Activated B cell treated with CpG ODN at 0.5 μM for 24 hours (primary cell): Measurements from ENCODE around the gene RASSF7. TPM values are rescaled to one million over a fixed set of nuclear protein-coding genes. Genes with fewer than 3 reads are reported as not detected.

Source experiments
- ATAC-seq: fragments of 200-7000 bp; cut with Tn5 transposase; one replicate; pipeline ENCODE4 v1.10.0; 2021; ENCODE audit warnings: low read depth, mild to moderate bottlenecking, moderate library complexity
- CTCF ChIA-PET: fragments of 350-600 bp; sonication (Branson Sonifier 250); formaldehyde crosslinking; loops from one replicate; lab custom pipeline; 2021; ENCODE audit warnings: antibody characterized with exemption; lab: Charles Lee
- POLR2A ChIA-PET: fragments of 350-600 bp; sonication (Branson Sonifier 250); formaldehyde crosslinking; loops from one replicate; lab custom pipeline; 2021; ENCODE audit warnings: antibody characterized with exemption; lab: Charles Lee
- DNase-seq: peaks from one replicate; pipeline ENCODE4 v3.0.0; 2022
- H3K27ac Mint-ChIP-seq: one replicate; pipeline ENCODE4 v1.8.0; 2020; ENCODE audit warnings: mixed read lengths
- H3K27me3 Mint-ChIP-seq: one replicate; pipeline ENCODE4 v1.8.0; 2021; ENCODE audit warnings: mixed read lengths
- H3K36me3 Mint-ChIP-seq: one replicate; pipeline ENCODE4 v1.8.0; 2021; ENCODE audit warnings: low read depth, mixed read lengths
- H3K4me1 Mint-ChIP-seq: one replicate; pipeline ENCODE4 v1.8.0; 2021; ENCODE audit warnings: mixed read lengths
- H3K4me3 Mint-ChIP-seq: one replicate; pipeline ENCODE4 v1.8.0; 2020; ENCODE audit warnings: mild to moderate bottlenecking, mixed read lengths
- H3K9me3 Mint-ChIP-seq: one replicate; pipeline ENCODE4 v1.8.0; 2020; ENCODE audit warnings: mixed read lengths
- intact Hi-C: fragments of 100-400 bp; cut with micrococcal nuclease; formaldehyde crosslinking; loops from one replicate; pipeline ENCODE4 v1.15.1; 2024
- total RNA-seq: library from RNA; stranded (reverse); gene quantifications from 2 replicates; pipeline ENCODE4 v1.2.3, GENCODE V29; 2022
- TF ChIP-seq, protein P1 (sequence below): fragments of 200-600 bp; IDR thresholded peaks from one replicate; pipeline ENCODE4 v1.8.0; 2022; ENCODE audit warnings: antibody characterized with exemption, mild to moderate bottlenecking

The RASSF7 gene
- total RNA-seq, 1 donor from 2014 or later, result 14.9 TPM

DNA sequence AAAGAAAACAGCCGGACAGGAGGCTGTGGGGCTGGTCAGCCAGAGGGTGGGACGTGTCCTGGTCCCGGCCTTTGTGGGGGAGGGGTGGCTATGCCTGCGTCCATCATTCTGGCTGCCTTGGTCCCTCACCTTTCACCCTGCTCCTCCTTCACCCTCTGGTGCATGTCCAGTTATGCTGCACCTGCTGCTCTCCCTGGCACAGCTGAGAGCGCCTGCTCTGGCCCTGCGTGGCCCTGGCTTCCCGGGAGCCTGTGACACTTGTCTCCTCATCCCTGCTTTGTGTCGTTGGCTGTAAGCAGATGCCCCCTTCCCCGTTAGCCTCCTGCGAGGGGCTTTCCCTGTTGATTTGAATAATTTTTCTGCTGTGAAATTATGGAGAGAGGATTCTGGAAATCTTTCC lies 32.1 kb downstream of the RASSF7 start:
- DNase-seq (no peak), ATAC-seq (no peak)
- no peak overlapping the region for H3K4me3 Mint-ChIP-seq
- H3K9me3 Mint-ChIP-seq, result no peaks in the 10 kb centered on the region
- intact Hi-C loops, result no loop called here
- no peak overlapping the region for H3K27ac Mint-ChIP-seq
- no peaks in the 10 kb centered on the region for H3K4me1 Mint-ChIP-seq
- TF ChIP-seq, protein P1, sequence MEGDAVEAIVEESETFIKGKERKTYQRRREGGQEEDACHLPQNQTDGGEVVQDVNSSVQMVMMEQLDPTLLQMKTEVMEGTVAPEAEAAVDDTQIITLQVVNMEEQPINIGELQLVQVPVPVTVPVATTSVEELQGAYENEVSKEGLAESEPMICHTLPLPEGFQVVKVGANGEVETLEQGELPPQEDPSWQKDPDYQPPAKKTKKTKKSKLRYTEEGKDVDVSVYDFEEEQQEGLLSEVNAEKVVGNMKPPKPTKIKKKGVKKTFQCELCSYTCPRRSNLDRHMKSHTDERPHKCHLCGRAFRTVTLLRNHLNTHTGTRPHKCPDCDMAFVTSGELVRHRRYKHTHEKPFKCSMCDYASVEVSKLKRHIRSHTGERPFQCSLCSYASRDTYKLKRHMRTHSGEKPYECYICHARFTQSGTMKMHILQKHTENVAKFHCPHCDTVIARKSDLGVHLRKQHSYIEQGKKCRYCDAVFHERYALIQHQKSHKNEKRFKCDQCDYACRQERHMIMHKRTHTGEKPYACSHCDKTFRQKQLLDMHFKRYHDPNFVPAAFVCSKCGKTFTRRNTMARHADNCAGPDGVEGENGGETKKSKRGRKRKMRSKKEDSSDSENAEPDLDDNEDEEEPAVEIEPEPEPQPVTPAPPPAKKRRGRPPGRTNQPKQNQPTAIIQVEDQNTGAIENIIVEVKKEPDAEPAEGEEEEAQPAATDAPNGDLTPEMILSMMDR, result no peak
- no peaks in the 10 kb centered on the region for H3K27me3 Mint-ChIP-seq
- peaks cover 89% of the 10 kb centered on the region for H3K36me3 Mint-ChIP-seq
- POLR2A ChIA-PET, result no interaction called here
- CTCF ChIA-PET, result no interaction called here

DNA sequence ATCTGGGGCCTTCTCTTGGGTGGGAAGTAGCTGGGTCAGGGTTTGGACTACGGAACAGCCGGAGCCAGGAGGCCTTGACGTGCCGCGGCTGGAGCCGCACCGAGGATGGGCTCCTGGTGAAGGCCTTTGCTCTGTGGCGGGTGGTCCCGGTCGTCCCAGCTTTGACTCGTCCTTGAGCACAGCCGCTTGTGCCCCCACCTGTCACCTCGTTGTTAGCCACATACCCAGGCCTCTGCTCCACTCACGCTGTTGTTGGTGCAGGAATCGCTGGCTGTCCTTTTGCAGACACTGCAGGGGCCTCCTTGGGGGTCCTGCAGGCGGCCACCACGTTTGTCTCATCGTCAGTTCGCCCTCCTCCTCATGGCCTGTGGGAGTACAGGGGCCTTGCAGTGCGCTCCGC lies 32.6 kb downstream of the RASSF7 start:
- H3K4me1 Mint-ChIP-seq, result no peaks in the 10 kb centered on the region
- ATAC-seq (no peak), DNase-seq (no peak)
- no peak overlapping the region for H3K27ac Mint-ChIP-seq
- H3K36me3 Mint-ChIP-seq, result peaks cover 89% of the 10 kb centered on the region
- H3K4me3 Mint-ChIP-seq, result no peak overlapping the region
- CTCF ChIA-PET, result no interaction called here
- intact Hi-C loops, result no loop called here
- no peaks in the 10 kb centered on the region for H3K9me3 Mint-ChIP-seq
- POLR2A ChIA-PET, result no interaction called here
- no peaks in the 10 kb centered on the region for H3K27me3 Mint-ChIP-seq
- TF ChIP-seq, protein P1, result no peak

DNA sequence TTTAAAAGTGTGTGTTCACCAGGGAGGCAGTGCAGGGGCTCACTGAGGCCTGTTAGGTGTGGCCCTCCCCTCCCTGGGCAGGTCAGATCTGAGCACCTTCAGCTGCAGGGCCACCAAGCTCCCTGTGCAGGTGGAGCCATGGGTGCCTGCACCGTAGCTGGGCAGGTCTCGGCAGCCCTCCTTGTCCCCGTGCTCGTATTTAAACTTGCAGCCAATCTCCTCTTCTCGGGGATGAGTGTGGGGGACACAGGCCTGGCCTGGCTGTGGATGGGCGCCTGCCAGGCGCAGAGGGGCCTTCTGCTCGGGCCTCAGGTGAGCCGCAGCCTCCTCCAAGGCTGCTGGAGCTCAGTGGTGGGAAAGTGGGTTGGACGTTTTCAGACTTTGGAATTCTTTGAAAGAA lies 34.6 kb downstream of the RASSF7 start:
- ChIA-PET CTCF (no interaction called here), POLR2A (no interaction called here)
- intact Hi-C loops, result no loop called here
- no peak for ATAC-seq
- no peaks in the 10 kb centered on the region for H3K4me1 Mint-ChIP-seq
- H3K36me3 Mint-ChIP-seq, result peaks cover 88% of the 10 kb centered on the region
- H3K9me3 Mint-ChIP-seq, result no peaks in the 10 kb centered on the region
- TF ChIP-seq, protein P1, result no peak
- H3K27me3 Mint-ChIP-seq, result no peaks in the 10 kb centered on the region
- no peak overlapping the region for H3K27ac Mint-ChIP-seq
- no peak for DNase-seq
- no peak overlapping the region for H3K4me3 Mint-ChIP-seq

DNA sequence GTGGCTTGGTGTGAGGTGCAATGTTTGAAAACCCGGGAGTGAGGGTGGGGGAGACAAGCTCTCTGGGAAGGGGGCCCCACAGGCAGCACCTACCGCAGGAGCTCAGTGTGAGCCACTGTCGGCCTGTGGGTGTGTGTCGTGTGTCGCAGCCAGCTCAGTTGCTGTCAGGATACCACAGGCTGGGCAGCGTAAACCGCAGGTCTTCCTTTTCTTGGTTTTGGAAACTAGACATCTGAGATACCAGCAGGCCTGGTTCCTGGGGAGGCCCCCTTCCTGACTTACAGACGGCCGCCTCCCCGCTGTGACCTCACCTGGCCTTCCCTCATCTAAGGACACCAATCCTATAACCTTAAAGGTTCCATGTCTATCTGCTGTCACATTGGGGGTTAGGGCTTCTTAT lies 35.6 kb downstream of the RASSF7 start:
- H3K36me3 Mint-ChIP-seq, result peaks cover 84% of the 10 kb centered on the region
- CTCF ChIA-PET, result no interaction called here
- H3K4me3 Mint-ChIP-seq, result no peak overlapping the region
- H3K9me3 Mint-ChIP-seq, result no peaks in the 10 kb centered on the region
- no peaks in the 10 kb centered on the region for H3K27me3 Mint-ChIP-seq
- DNase-seq (no peak), ATAC-seq (no peak)
- intact Hi-C loops, result no loop called here
- H3K4me1 Mint-ChIP-seq, result no peaks in the 10 kb centered on the region
- no peak overlapping the region for H3K27ac Mint-ChIP-seq
- POLR2A ChIA-PET, result no interaction called here
- TF ChIP-seq, protein P1, result no peak

DNA sequence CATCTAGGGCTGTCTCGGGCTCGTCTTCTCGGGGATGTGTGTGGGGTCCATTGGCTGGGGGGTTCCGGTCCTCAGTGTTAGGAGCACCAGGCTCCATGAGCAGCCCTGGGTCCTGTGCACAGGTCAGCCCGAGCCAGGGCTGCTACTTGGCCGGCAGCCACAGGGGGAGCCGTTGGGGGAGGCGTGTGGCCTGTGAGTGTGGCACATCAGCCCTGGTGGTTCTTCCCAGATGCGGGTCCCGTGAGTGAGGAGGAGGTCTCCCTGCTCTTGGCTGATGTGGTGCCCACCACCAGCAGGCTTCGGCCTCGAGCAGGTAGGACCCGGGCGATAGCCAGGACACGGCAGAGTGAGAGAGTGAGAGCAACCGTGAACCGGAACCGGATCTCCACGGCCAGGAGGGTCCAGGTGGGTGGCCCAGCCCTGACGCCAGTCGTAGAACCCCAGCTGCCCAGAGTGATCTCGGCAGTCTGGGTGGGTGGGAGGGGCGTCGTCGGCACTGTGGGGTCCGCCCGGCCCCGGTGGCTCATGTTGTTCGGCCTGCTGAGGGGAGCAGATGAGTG lies 36.5 kb downstream of the RASSF7 start:
- ATAC-seq, result no peak
- ChIA-PET CTCF (no interaction called here), POLR2A (no interaction called here)
- TF ChIP-seq, protein P1, result no peak
- Mint-ChIP-seq H3K4me3 (no peak overlapping the region), H3K9me3 (no peaks in the 10 kb centered on the region), H3K4me1 (no peaks in the 10 kb centered on the region), H3K27ac (no peak overlapping the region), H3K36me3 (peaks cover 86% of the 10 kb centered on the region), H3K27me3 (no peaks in the 10 kb centered on the region)
- intact Hi-C loops, result no loop called here
- no peak for DNase-seq
